GM18873 (cell line): ENCODE results near the gene HDAC4.

Source experiments
- ATAC-seq: cut with Tn5 transposase; IDR thresholded peaks from one replicate; pipeline ENCODE4 v1.9.1; 2021; ENCODE audit warnings: mild to moderate bottlenecking, moderate library complexity, moderate number of reproducible peaks; ENCODE audit not compliant: unreplicated experiment, low FRiP score

The HDAC4 gene

GRCh38 chr2:239106314-239106908 lies 294.4 kb downstream of the HDAC4 start:
- ATAC-seq: no peak

GRCh38 chr2:239105234-239105633 lies 295.6 kb downstream of the HDAC4 start:
- ATAC-seq: no peak

GRCh38 chr2:239104800-239105199 lies 296.0 kb downstream of the HDAC4 start:
- no peak for ATAC-seq

- ATAC-seq: no peak
Measured at GRCh38 chr2:239103125-239104098, 297.4 kb downstream of the HDAC4 start.

GRCh38 chr2:239102266-239102665 lies 298.6 kb downstream of the HDAC4 start:
- no peak for ATAC-seq

GRCh38 chr2:239101807-239102206 lies 299.0 kb downstream of the HDAC4 start:
- ATAC-seq: no peak

GRCh38 chr2:239101071-239101470 lies 299.7 kb downstream of the HDAC4 start:
- no peak for ATAC-seq

GRCh38 chr2:239099474-239099873 lies 301.3 kb downstream of the HDAC4 start:
- ATAC-seq: no peak

GRCh38 chr2:239098288-239098970 lies 302.4 kb downstream of the HDAC4 start:
- no peak for ATAC-seq

GRCh38 chr2:239097428-239097696 lies 303.5 kb downstream of the HDAC4 start:
- ATAC-seq: no peak

GRCh38 chr2:239096676-239097427 lies 304.0 kb downstream of the HDAC4 start:
- ATAC-seq: no peak

- ATAC-seq: no peak
Measured at GRCh38 chr2:239095460-239096081, 305.2 kb downstream of the HDAC4 start.

- no peak for ATAC-seq
Measured at GRCh38 chr2:239094867-239095266, 306.0 kb downstream of the HDAC4 start.

- no peak for ATAC-seq
Measured at GRCh38 chr2:239093952-239094351, 306.9 kb downstream of the HDAC4 start.

- ATAC-seq: no peak
Measured at GRCh38 chr2:239093542-239093941, 307.3 kb downstream of the HDAC4 start.

- no peak for ATAC-seq
Measured at GRCh38 chr2:239092571-239093294, 308.1 kb downstream of the HDAC4 start.

GRCh38 chr2:239089884-239090283 lies 310.9 kb downstream of the HDAC4 start:
- ATAC-seq: no peak

- no peak for ATAC-seq
Measured at GRCh38 chr2:239087046-239087710, 313.6 kb downstream of the HDAC4 start.
